ENCODE data around the gene LRCOL1.

The LRCOL1 gene

GRCh38 chr12:132610051-132610759 lies at the start of gene LRCOL1:
Gene LRCOL1, minus strand, starts transcription at chr12:132610582. Its CDS starts 4,331 bp downstream, at chr12:132606251.
- no peak for DNase-seq

- no peak for DNase-seq
These were observed 49.7 kb upstream of the LRCOL1 start for GRCh38 chr12:132660052-132660451.

GRCh38 chr12:132659146-132659545 lies 48.8 kb upstream of the LRCOL1 start:
- DNase-seq: no peak

- no peak for DNase-seq
These were observed 47.9 kb upstream of the LRCOL1 start for GRCh38 chr12:132658149-132658894.

- no peak for DNase-seq
These were observed 46.8 kb upstream of the LRCOL1 start for GRCh38 chr12:132657004-132657727.

GRCh38 chr12:132653567-132654290 lies 43.3 kb upstream of the LRCOL1 start:
- DNase-seq: no peak

GRCh38 chr12:132651444-132652100 lies 41.2 kb upstream of the LRCOL1 start:
- no peak for DNase-seq

GRCh38 chr12:132649226-132649945 lies 39.0 kb upstream of the LRCOL1 start:
- no peak for DNase-seq

GRCh38 chr12:132648616-132649225 lies 38.3 kb upstream of the LRCOL1 start:
- no peak for DNase-seq

- DNase-seq: no peak
These were observed 37.5 kb upstream of the LRCOL1 start for GRCh38 chr12:132647858-132648257.

- no peak for DNase-seq
These were observed 36.5 kb upstream of the LRCOL1 start for GRCh38 chr12:132646850-132647249.

GRCh38 chr12:132642846-132643835 lies 32.8 kb upstream of the LRCOL1 start:
- no peak for DNase-seq

GRCh38 chr12:132641811-132642650 lies 31.6 kb upstream of the LRCOL1 start:
- DNase-seq: no peak

- no peak for DNase-seq
These were observed 30.6 kb upstream of the LRCOL1 start for GRCh38 chr12:132640936-132641335.

GRCh38 chr12:132639956-132640520 lies 29.7 kb upstream of the LRCOL1 start:
- DNase-seq: no peak

GRCh38 chr12:132638541-132639408 lies 28.4 kb upstream of the LRCOL1 start:
- DNase-seq: no peak

GRCh38 chr12:132637811-132638210 lies 27.4 kb upstream of the LRCOL1 start:
- no peak for DNase-seq

Data from 8988T (cell line).